ENCODE measurements around the gene VLDLR.

The VLDLR gene

DNA sequence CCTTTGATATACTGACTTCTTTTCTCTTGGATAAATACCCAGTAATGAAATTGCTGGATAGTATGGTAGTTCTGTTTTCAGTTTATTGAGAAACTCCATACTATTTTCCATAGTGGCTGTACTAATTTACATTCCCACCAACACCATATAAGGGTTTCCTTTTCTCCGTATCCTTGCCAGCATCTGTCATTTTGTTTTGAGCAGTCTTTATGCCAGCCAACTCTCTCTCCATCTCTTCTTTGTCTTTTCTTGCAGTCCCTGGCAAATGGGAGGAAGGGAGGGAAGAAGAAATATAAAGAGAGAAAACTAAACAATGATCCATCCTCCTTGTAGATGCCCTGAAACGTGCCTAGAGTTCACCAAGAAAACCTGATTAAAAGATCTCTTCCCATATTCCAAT is 9.6 kb upstream of the VLDLR start:
- no peak overlapping the region for H3K23ac ChIP-seq (ENCODE audit: low read length)
- H2AK5ac ChIP-seq (ENCODE audit: low read length) = no peak overlapping the region
- no peak overlapping the region for H4K12ac ChIP-seq (ENCODE audit: low read depth, low read length)
- no peak overlapping the region for H3K4me3 ChIP-seq (ENCODE audit: low read depth, low read length)
- no peak overlapping the region for H4K8ac ChIP-seq (ENCODE audit: low read depth, low read length)
- H3K79me1 ChIP-seq (ENCODE audit: low read length) = peaks cover 3% of the 10 kb centered on the region
- H3K27me3 ChIP-seq (ENCODE audit: insufficient read depth, low read length) = no peaks in the 10 kb centered on the region
- H3K9me3 ChIP-seq (ENCODE audit: insufficient read depth, low read depth, low read length) = no peaks in the 10 kb centered on the region
- no peak overlapping the region for H2AFZ ChIP-seq (ENCODE audit: insufficient read depth, low read length, poor library complexity)
- no peak overlapping the region for H3K4me2 ChIP-seq (ENCODE audit: low read length)
- no peak overlapping the region for H2BK5ac ChIP-seq (ENCODE audit: low read depth, low read length, poor library complexity)
- no peaks in the 10 kb centered on the region for H3K36me3 ChIP-seq (ENCODE audit: control insufficient read depth in 1 of 2, insufficient read depth in 2 of 2, low read length in 2 of 2)
- no peak overlapping the region for H4K91ac ChIP-seq (ENCODE audit: low read depth, low read length)
- H3K4ac ChIP-seq (ENCODE audit: low read depth, low read length) = no peak overlapping the region
- DNase-seq = no peak
- H2BK120ac ChIP-seq (ENCODE audit: insufficient read depth, low read length, poor library complexity) = no peak overlapping the region
- peaks cover 0 to 5% of the 10 kb centered on the region in 2 experiments for H3K4me1 ChIP-seq (ENCODE audit: control insufficient read depth in 1 of 2, insufficient read depth in 2 of 2, low read length in 2 of 2)
- no peak overlapping the region for H2BK12ac ChIP-seq (ENCODE audit: low read length)
- no peak overlapping the region for H3K18ac ChIP-seq (ENCODE audit: low read length)
- no CpG with 5 or more reads among the region's 2 CpGs for WGBS (ENCODE audit: extremely low coverage, insufficient coverage, insufficient read length)
- no peaks in the 10 kb centered on the region for H3K79me2 ChIP-seq (ENCODE audit: control insufficient read depth, insufficient read depth, low read length, poor library complexity)
- no peak overlapping the region for H3K27ac ChIP-seq (ENCODE audit: low read depth, low read length)
- no peak overlapping the region for H3K14ac ChIP-seq (ENCODE audit: low read length)
- H3K9ac ChIP-seq (ENCODE audit: low read length) = no peak overlapping the region

DNA sequence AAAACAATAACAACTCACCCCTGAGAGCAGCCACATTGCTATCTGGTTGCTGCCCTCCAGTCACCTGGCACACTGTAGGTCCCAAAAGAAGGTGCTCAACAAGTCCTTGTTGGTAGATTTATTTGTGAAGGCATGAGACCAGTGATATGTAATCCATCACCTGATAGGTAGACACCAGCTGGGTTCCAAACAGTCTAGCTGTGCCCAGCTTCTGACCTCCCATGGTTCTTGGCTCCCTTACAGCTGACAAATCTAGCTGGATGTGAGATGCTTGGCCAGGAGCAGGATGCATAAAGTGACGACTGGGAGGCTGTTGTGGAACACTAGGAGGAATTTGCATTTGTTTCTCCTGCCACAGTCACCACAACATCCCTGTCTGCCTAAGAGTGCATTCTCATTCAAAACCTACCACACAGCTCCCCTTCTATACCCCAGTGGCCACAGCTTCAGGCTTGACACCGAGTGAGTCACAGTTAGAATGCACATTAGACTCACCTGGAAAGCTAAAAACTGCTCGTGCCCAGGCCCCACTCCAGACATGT is 7.8 kb upstream of the VLDLR start:
- H3K14ac ChIP-seq (ENCODE audit: low read length) = no peak overlapping the region
- no peak overlapping the region for H3K9ac ChIP-seq (ENCODE audit: low read length)
- no peak overlapping the region for H4K8ac ChIP-seq (ENCODE audit: low read depth, low read length)
- no peaks in the 10 kb centered on the region for H3K9me3 ChIP-seq (ENCODE audit: insufficient read depth, low read depth, low read length)
- H3K23ac ChIP-seq (ENCODE audit: low read length) = no peak overlapping the region
- H4K12ac ChIP-seq (ENCODE audit: low read depth, low read length) = no peak overlapping the region
- peak overlapping the region; percentile 6 for H2BK12ac ChIP-seq (ENCODE audit: low read length)
- peaks cover 0 to 5% of the 10 kb centered on the region in 2 experiments for H3K4me1 ChIP-seq (ENCODE audit: control insufficient read depth in 1 of 2, insufficient read depth in 2 of 2, low read length in 2 of 2)
- no peak overlapping the region for H3K4me3 ChIP-seq (ENCODE audit: low read depth, low read length)
- H3K36me3 ChIP-seq (ENCODE audit: control insufficient read depth in 1 of 2, insufficient read depth in 2 of 2, low read length in 2 of 2) = no peaks in the 10 kb centered on the region
- no peak overlapping the region for H2BK5ac ChIP-seq (ENCODE audit: low read depth, low read length, poor library complexity)
- DNase-seq = no peak
- no peak overlapping the region for H4K91ac ChIP-seq (ENCODE audit: low read depth, low read length)
- no peaks in the 10 kb centered on the region for H3K79me2 ChIP-seq (ENCODE audit: control insufficient read depth, insufficient read depth, low read length, poor library complexity)
- peaks cover 3% of the 10 kb centered on the region for H3K79me1 ChIP-seq (ENCODE audit: low read length)
- no peak overlapping the region for H2AK5ac ChIP-seq (ENCODE audit: low read length)
- no peak overlapping the region for H3K18ac ChIP-seq (ENCODE audit: low read length)
- no peaks in the 10 kb centered on the region for H3K27me3 ChIP-seq (ENCODE audit: insufficient read depth, low read length)
- WGBS (ENCODE audit: extremely low coverage, insufficient coverage, insufficient read length) = no CpG with 5 or more reads among the region's 3 CpGs
- H3K4ac ChIP-seq (ENCODE audit: low read depth, low read length) = no peak overlapping the region
- H2BK120ac ChIP-seq (ENCODE audit: insufficient read depth, low read length, poor library complexity) = peak overlapping the region; percentile 14
- H3K27ac ChIP-seq (ENCODE audit: low read depth, low read length) = no peak overlapping the region
- H3K4me2 ChIP-seq (ENCODE audit: low read length) = no peak overlapping the region
- no peak overlapping the region for H2AFZ ChIP-seq (ENCODE audit: insufficient read depth, low read length, poor library complexity)

DNA sequence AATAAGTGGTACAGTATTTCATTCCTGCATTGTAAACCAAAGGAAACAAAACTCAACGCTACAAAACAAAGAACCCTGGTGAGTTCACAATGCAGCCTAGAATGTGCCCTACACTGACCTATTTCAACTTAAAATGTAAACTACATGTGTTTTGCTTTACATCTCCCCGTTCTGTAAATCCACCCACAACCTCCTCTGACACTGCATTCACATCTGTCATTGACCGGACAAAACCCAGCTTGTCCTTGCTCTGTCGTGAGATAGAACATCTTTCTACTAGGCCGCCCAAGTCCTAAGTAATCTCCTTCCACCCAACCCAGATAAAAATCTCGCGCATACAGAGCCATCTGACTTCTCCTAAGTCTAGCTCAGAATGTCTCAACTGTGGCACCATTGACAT is 6.1 kb upstream of the VLDLR start:
- DNase-seq = no peak
- H3K23ac ChIP-seq (ENCODE audit: low read length) = no peak overlapping the region
- H3K4me3 ChIP-seq (ENCODE audit: low read depth, low read length) = no peak overlapping the region
- no peaks in the 10 kb centered on the region for H3K79me2 ChIP-seq (ENCODE audit: control insufficient read depth, insufficient read depth, low read length, poor library complexity)
- peaks cover 0 to 5% of the 10 kb centered on the region in 2 experiments for H3K4me1 ChIP-seq (ENCODE audit: control insufficient read depth in 1 of 2, insufficient read depth in 2 of 2, low read length in 2 of 2)
- H2BK120ac ChIP-seq (ENCODE audit: insufficient read depth, low read length, poor library complexity) = no peak overlapping the region
- no peak overlapping the region for H3K27ac ChIP-seq (ENCODE audit: low read depth, low read length)
- no peak overlapping the region for H4K91ac ChIP-seq (ENCODE audit: low read depth, low read length)
- peaks cover 3% of the 10 kb centered on the region for H3K79me1 ChIP-seq (ENCODE audit: low read length)
- no peak overlapping the region for H3K14ac ChIP-seq (ENCODE audit: low read length)
- H3K9ac ChIP-seq (ENCODE audit: low read length) = no peak overlapping the region
- H3K36me3 ChIP-seq (ENCODE audit: control insufficient read depth in 1 of 2, insufficient read depth in 2 of 2, low read length in 2 of 2) = no peaks in the 10 kb centered on the region
- H3K4me2 ChIP-seq (ENCODE audit: low read length) = no peak overlapping the region
- no CpG with 5 or more reads among the region's 7 CpGs for WGBS (ENCODE audit: extremely low coverage, insufficient coverage, insufficient read length)
- no peak overlapping the region for H3K4ac ChIP-seq (ENCODE audit: low read depth, low read length)
- H2BK12ac ChIP-seq (ENCODE audit: low read length) = no peak overlapping the region
- no peak overlapping the region for H2BK5ac ChIP-seq (ENCODE audit: low read depth, low read length, poor library complexity)
- H4K12ac ChIP-seq (ENCODE audit: low read depth, low read length) = no peak overlapping the region
- no peak overlapping the region for H3K18ac ChIP-seq (ENCODE audit: low read length)
- no peak overlapping the region for H2AFZ ChIP-seq (ENCODE audit: insufficient read depth, low read length, poor library complexity)
- H4K8ac ChIP-seq (ENCODE audit: low read depth, low read length) = no peak overlapping the region
- H3K27me3 ChIP-seq (ENCODE audit: insufficient read depth, low read length) = no peaks in the 10 kb centered on the region
- H2AK5ac ChIP-seq (ENCODE audit: low read length) = no peak overlapping the region
- no peaks in the 10 kb centered on the region for H3K9me3 ChIP-seq (ENCODE audit: insufficient read depth, low read depth, low read length)

DNA sequence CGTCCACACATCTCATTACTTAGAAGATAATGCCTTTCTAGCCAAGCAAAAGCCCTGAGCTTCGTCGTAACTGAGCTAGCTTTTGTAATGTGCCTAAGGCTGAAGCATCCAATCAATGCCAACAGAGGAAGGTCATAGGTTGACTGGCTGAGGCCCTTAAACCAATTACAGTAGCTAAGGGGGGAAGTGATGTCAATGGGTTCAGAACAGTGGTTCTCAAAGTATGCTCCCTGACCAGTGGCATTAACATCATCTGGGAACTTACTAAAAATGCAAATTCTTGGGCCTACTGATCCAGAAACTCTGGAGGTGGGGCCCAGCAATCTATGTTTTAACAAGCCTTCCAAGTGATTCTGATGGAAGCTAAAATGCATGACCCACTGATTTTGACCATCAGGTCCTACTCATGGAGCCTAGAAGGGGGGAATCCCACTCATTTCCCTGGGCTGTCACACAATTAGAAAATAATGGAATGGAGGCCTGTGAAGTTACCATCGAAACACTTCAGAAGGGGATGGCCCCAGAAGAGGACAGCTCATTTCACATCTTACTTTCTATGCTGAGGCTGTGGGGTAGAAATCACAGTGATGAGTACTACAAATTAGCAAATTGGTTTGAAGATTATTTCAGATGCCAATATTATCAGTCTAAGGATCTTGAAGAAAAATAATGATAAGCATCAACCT is 4.8 kb upstream of the VLDLR start:
- no peak overlapping the region for H4K91ac ChIP-seq (ENCODE audit: low read depth, low read length)
- H3K23ac ChIP-seq (ENCODE audit: low read length) = no peak overlapping the region
- no peak for DNase-seq
- H3K14ac ChIP-seq (ENCODE audit: low read length) = no peak overlapping the region
- no peak overlapping the region for H3K4ac ChIP-seq (ENCODE audit: low read depth, low read length)
- H3K18ac ChIP-seq (ENCODE audit: low read length) = no peak overlapping the region
- H3K27ac ChIP-seq (ENCODE audit: low read depth, low read length) = no peak overlapping the region
- H2BK5ac ChIP-seq (ENCODE audit: low read depth, low read length, poor library complexity) = no peak overlapping the region
- no peaks in the 10 kb centered on the region for H3K27me3 ChIP-seq (ENCODE audit: insufficient read depth, low read length)
- peaks cover 0 to 5% of the 10 kb centered on the region in 2 experiments for H3K4me1 ChIP-seq (ENCODE audit: control insufficient read depth in 1 of 2, insufficient read depth in 2 of 2, low read length in 2 of 2)
- H2AK5ac ChIP-seq (ENCODE audit: low read length) = no peak overlapping the region
- no peak overlapping the region for H2BK12ac ChIP-seq (ENCODE audit: low read length)
- no peaks in the 10 kb centered on the region for H3K79me2 ChIP-seq (ENCODE audit: control insufficient read depth, insufficient read depth, low read length, poor library complexity)
- no peaks in the 10 kb centered on the region for H3K9me3 ChIP-seq (ENCODE audit: insufficient read depth, low read depth, low read length)
- peaks cover 3% of the 10 kb centered on the region for H3K79me1 ChIP-seq (ENCODE audit: low read length)
- no peak overlapping the region for H2BK120ac ChIP-seq (ENCODE audit: insufficient read depth, low read length, poor library complexity)
- H4K8ac ChIP-seq (ENCODE audit: low read depth, low read length) = no peak overlapping the region
- no CpG with 5 or more reads among the region's 4 CpGs for WGBS (ENCODE audit: extremely low coverage, insufficient coverage, insufficient read length)
- no peak overlapping the region for H3K4me3 ChIP-seq (ENCODE audit: low read depth, low read length)
- no peak overlapping the region for H3K9ac ChIP-seq (ENCODE audit: low read length)
- no peak overlapping the region for H3K4me2 ChIP-seq (ENCODE audit: low read length)
- H3K36me3 ChIP-seq (ENCODE audit: control insufficient read depth in 1 of 2, insufficient read depth in 2 of 2, low read length in 2 of 2) = no peaks in the 10 kb centered on the region
- H2AFZ ChIP-seq (ENCODE audit: insufficient read depth, low read length, poor library complexity) = no peak overlapping the region
- no peak overlapping the region for H4K12ac ChIP-seq (ENCODE audit: low read depth, low read length)

Measured in trophoblast cell (in vitro differentiated cells and primary cell).